22Rv1 (cell line): Measurements from ENCODE around the gene PRDM8.

ENCODE experiments used
- CTCF ChIP-seq: fragments of 450-650 bp; IDR thresholded peaks from 2 replicates; pipeline ENCODE4 v1.5.1; 2017; ENCODE audit warnings: mild to moderate bottlenecking
- ZFX ChIP-seq: fragments of 450-650 bp; IDR thresholded peaks from 2 replicates; pipeline ENCODE4 v1.6.1; 2017; ENCODE audit warnings: antibody characterized with exemption, borderline replicate concordance

GRCh38 chr4:80150387-80151180, 46.7 kb upstream of the PRDM8 start:
- TF ChIP-seq CTCF (no peak), ZFX (no peak)
